Measurements from ENCODE around the gene SPOCK2.
"Not testable (repeated sequence)": the region's sequence is repeated elsewhere in the genome, so short reads cannot be mapped to it uniquely, and the experiment has no call there.

The SPOCK2 gene, protein sequence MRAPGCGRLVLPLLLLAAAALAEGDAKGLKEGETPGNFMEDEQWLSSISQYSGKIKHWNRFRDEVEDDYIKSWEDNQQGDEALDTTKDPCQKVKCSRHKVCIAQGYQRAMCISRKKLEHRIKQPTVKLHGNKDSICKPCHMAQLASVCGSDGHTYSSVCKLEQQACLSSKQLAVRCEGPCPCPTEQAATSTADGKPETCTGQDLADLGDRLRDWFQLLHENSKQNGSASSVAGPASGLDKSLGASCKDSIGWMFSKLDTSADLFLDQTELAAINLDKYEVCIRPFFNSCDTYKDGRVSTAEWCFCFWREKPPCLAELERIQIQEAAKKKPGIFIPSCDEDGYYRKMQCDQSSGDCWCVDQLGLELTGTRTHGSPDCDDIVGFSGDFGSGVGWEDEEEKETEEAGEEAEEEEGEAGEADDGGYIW

DNA sequence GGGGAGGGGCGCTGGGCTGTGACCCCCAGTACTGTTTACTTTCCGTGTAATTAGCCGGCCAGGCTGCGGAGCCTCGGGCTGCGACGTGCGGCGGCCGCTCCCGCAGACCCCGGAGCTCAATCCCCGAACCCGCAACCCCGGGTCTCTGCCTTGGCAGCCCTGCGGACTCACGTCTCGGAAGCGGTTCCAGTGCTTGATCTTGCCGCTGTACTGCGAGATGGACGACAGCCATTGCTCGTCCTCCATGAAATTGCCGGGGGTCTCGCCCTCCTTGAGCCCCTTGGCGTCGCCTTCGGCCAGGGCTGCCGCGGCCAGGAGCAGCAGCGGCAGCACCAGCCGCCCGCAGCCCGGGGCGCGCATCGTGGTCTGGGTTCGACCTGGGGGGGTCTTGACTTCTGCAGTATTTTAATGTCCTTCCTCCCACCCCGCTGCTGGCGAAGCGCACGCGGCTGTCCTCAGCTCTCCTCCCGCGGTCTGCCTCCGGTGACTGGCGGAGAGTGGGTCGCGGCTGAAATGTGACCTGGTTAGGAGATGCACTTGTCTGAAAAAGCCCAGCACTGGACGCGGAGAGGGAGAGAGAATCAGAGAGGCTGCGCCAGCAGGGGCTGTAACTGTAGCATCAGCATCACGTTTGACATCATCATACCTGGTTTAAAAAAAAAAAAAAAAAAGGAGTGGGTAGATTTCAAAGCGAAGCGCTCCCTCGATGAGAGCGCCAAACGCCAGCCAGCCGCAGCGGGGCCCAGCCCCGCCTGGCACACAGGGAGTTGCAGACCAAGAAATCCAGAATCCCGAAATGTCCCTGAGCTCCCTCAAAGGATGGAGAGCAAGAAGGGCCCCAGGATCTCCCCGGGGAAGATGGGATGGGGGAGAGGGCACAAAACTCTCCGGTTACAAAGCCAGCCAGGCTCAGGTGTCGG lies at the start of gene SPOCK2:
TSS of gene SPOCK2 (minus strand) at position 583 of the 920 bp plus-strand sequence. CDS start at position 360, 223 bp downstream.
- Histone ChIP-seq H3K9ac (ENCODE audit: low read length) (peak within 1 kb of the TSS; percentile 34), H3K4me3 (ENCODE audit: low read length) (peak within 1 kb of the TSS; percentile 69), H3K9me3 (ENCODE audit: control insufficient read depth, low read length) (no peaks in the 10 kb centered on the region), H3K27me3 (replicated peaks; ENCODE audit: control insufficient read depth, insufficient read depth, low read length) (peaks cover 29% of the 10 kb centered on the region), H3K4me1 (ENCODE audit: control insufficient read depth, insufficient read depth, low read length) (peaks cover 17% of the 10 kb centered on the region), H3K36me3 (ENCODE audit: control insufficient read depth, insufficient read depth, low read length, severe bottlenecking) (no peaks in the 10 kb centered on the region)
- DNase-seq (ENCODE audit: low read depth): peak; percentile 46

GRCh38 chr10:72137583-72137982 lies 49.2 kb upstream of the SPOCK2 start:
- Histone ChIP-seq H3K36me3 (ENCODE audit: control insufficient read depth, insufficient read depth, low read length, severe bottlenecking) (peaks cover 4% of the 10 kb centered on the region), H3K27me3 (replicated peaks; ENCODE audit: control insufficient read depth, insufficient read depth, low read length) (no peaks in the 10 kb centered on the region), H3K9ac (ENCODE audit: low read length) (no peak overlapping the region), H3K9me3 (ENCODE audit: control insufficient read depth, low read length) (no peaks in the 10 kb centered on the region), H3K4me3 (ENCODE audit: low read length) (no peak overlapping the region), H3K4me1 (ENCODE audit: control insufficient read depth, insufficient read depth, low read length) (peaks cover 4% of the 10 kb centered on the region)
- no peak for DNase-seq (ENCODE audit: low read depth)

GRCh38 chr10:72136225-72136624 lies 47.9 kb upstream of the SPOCK2 start:
- not testable (repeated sequence) for H3K9me3 ChIP-seq (ENCODE audit: control insufficient read depth, low read length); H3K27me3 ChIP-seq (replicated peaks; ENCODE audit: control insufficient read depth, insufficient read depth, low read length)
- peaks cover 11% of the 10 kb centered on the region for H3K36me3 ChIP-seq (ENCODE audit: control insufficient read depth, insufficient read depth, low read length, severe bottlenecking)

DNA sequence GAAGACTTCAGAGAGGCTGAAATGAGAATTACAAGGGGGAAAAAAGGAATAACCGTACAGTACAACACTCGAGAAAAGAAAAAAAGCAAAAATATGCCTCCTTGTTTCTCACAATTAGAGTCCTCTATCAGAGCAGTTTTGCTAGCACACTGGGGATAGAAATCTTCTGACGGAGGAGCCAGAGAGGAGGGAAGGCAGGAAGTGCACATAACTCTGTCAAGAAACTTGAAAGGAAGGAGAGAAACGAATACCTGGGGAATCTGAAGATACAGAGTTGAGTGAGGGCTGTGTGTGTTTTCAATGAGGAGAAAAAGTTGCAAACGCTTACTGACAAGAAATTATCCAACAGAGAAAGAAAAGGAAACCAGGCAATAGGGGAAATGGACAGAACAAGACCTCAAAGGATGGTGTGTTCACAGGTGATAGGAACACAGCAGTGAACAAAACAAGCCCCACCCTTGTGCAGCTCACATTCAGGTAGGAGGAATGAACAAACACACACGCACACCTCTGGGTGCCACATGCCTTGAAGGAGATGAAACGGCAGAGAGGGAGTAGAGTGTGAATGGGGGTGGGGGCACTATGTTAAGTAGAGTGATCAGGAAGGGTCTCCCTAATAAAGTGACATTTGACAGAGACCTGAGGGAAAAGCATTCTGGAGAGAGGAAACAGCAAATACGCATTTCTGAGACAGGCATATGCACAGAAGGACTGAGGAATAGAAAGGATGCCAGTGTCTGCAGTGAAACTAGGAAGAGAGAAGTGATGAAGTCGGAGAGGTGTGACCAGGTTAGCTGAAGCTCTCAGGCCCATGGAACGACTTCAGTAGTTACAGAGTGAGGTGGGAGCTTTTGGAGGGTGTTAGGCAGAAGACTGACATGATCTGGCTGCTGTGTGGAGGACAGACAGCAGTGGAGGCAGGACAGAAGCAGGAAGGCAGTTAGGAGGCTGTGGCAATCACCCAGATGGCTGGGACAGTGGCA lies 46.7 kb upstream of the SPOCK2 start:
- no peak for DNase-seq (ENCODE audit: low read depth)
- Histone ChIP-seq H3K36me3 (ENCODE audit: control insufficient read depth, insufficient read depth, low read length, severe bottlenecking) (peaks cover 11% of the 10 kb centered on the region), H3K9ac (ENCODE audit: low read length) (no peak overlapping the region), H3K4me1 (ENCODE audit: control insufficient read depth, insufficient read depth, low read length) (peaks cover 4% of the 10 kb centered on the region), H3K27me3 (replicated peaks; ENCODE audit: control insufficient read depth, insufficient read depth, low read length) (no peaks in the 10 kb centered on the region), H3K4me3 (ENCODE audit: low read length) (no peak overlapping the region), H3K9me3 (ENCODE audit: control insufficient read depth, low read length) (no peaks in the 10 kb centered on the region)

More at GRCh38 chr10:72136225-72136624, 47.9 kb upstream of the SPOCK2 start:
- not testable (repeated sequence) for H3K9ac ChIP-seq (ENCODE audit: low read length); H3K4me1 ChIP-seq (ENCODE audit: control insufficient read depth, insufficient read depth, low read length); DNase-seq (ENCODE audit: low read depth); H3K4me3 ChIP-seq (ENCODE audit: low read length)

DNA sequence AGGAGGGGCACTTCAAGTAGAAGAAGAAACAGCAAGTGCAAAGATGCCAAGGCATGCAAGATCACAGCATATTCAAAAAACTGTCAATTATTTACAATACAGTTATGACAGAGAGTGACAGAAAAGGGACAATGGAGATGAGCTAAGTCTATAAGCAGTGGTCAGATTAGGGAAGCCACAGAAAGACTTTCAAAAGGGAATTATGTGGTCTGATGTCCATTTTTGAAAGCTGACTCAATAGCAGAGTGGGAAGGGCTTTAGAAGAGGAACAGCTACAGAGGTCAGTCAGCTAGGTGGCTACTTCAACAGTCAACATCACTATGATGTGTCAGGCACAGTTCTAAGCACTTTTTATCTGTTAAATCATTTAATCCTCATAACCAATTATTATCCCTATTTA lies 45.2 kb upstream of the SPOCK2 start:
- no peak overlapping the region for H3K4me3 ChIP-seq (ENCODE audit: low read length)
- H3K9ac ChIP-seq (ENCODE audit: low read length): no peak overlapping the region
- H3K9me3 ChIP-seq (ENCODE audit: control insufficient read depth, low read length): no peaks in the 10 kb centered on the region
- peaks cover 4% of the 10 kb centered on the region for H3K4me1 ChIP-seq (ENCODE audit: control insufficient read depth, insufficient read depth, low read length)
- H3K27me3 ChIP-seq (replicated peaks; ENCODE audit: control insufficient read depth, insufficient read depth, low read length): no peaks in the 10 kb centered on the region
- DNase-seq (ENCODE audit: low read depth): peak; percentile 60
- peaks cover 11% of the 10 kb centered on the region for H3K36me3 ChIP-seq (ENCODE audit: control insufficient read depth, insufficient read depth, low read length, severe bottlenecking)

DNA sequence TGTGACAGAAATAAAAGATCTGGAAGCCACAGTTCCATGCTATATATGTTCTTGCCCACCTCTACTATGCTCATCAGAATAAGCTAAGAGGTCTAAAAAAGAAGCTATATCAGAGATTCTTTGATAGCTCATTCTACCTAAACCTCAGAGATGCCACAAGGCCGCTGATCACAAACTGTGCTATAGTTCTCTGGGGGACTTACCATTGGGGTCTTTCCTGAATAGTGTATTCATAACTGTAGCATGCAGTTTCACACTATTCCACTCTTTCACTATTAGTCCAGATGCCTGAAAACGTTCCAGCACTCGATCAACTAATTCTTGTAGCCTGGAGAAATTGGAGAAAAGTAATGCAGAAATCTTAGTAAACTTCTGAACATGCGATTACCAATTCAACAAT lies 44.5 kb upstream of the SPOCK2 start:
- no peak overlapping the region for H3K4me3 ChIP-seq (ENCODE audit: low read length)
- no peak for DNase-seq (ENCODE audit: low read depth)
- H3K9me3 ChIP-seq (ENCODE audit: control insufficient read depth, low read length): no peaks in the 10 kb centered on the region
- peaks cover 4% of the 10 kb centered on the region for H3K4me1 ChIP-seq (ENCODE audit: control insufficient read depth, insufficient read depth, low read length)
- H3K36me3 ChIP-seq (ENCODE audit: control insufficient read depth, insufficient read depth, low read length, severe bottlenecking): peaks cover 12% of the 10 kb centered on the region
- no peak overlapping the region for H3K9ac ChIP-seq (ENCODE audit: low read length)
- no peaks in the 10 kb centered on the region for H3K27me3 ChIP-seq (replicated peaks; ENCODE audit: control insufficient read depth, insufficient read depth, low read length)

DNA sequence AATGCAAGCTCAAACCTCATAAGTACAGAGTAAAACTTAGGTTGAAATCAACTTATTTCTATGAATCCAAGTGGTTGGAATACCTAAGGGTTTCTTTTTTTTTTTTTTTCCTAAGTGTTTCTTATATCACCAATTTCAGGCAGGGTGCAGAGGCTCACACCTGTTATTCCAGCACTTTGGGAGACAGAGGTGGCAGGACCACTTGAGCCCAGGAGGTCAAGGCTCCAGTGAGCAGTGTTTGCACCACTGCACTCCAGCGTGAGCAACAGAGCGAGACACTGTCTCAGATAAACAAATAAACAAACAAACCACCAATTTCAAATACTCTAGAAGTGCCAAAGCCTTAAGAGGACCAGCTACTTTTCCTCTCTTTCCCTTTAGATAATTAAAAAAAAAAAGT lies 39.2 kb upstream of the SPOCK2 start:
- Histone ChIP-seq H3K36me3 (ENCODE audit: control insufficient read depth, insufficient read depth, low read length, severe bottlenecking) (peaks cover 19% of the 10 kb centered on the region), H3K4me1 (ENCODE audit: control insufficient read depth, insufficient read depth, low read length) (peaks cover 29% of the 10 kb centered on the region), H3K9ac (ENCODE audit: low read length) (no peak overlapping the region), H3K9me3 (ENCODE audit: control insufficient read depth, low read length) (no peaks in the 10 kb centered on the region), H3K27me3 (replicated peaks; ENCODE audit: control insufficient read depth, insufficient read depth, low read length) (no peaks in the 10 kb centered on the region), H3K4me3 (ENCODE audit: low read length) (no peak overlapping the region)
- DNase-seq (ENCODE audit: low read depth): no peak

DNA sequence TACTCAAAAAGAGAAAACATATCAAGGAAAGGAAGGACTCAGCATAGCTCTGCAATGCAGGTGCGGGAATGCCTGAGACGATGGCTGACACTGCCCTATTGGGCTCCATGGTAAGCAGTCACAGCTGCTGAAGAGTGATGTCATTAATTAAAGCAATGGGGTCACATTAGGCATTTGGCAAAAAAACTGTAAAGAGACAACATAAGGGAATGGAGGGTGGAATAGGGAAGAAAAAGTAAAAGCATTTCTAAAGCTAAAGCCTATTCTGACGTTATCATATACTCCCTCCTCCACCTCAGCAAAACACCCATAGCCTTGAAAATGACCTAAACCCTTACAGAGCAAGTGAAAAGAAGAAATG lies 38.5 kb upstream of the SPOCK2 start:
- Histone ChIP-seq H3K27me3 (replicated peaks; ENCODE audit: control insufficient read depth, insufficient read depth, low read length) (no peaks in the 10 kb centered on the region), H3K9me3 (ENCODE audit: control insufficient read depth, low read length) (no peaks in the 10 kb centered on the region), H3K9ac (ENCODE audit: low read length) (no peak overlapping the region), H3K36me3 (ENCODE audit: control insufficient read depth, insufficient read depth, low read length, severe bottlenecking) (peaks cover 12% of the 10 kb centered on the region), H3K4me3 (ENCODE audit: low read length) (no peak overlapping the region), H3K4me1 (ENCODE audit: control insufficient read depth, insufficient read depth, low read length) (peaks cover 29% of the 10 kb centered on the region)
- no peak for DNase-seq (ENCODE audit: low read depth)

GRCh38 chr10:72126184-72126871 lies 38.0 kb upstream of the SPOCK2 start:
- peaks cover 12% of the 10 kb centered on the region for H3K36me3 ChIP-seq (ENCODE audit: control insufficient read depth, insufficient read depth, low read length, severe bottlenecking)
- no peaks in the 10 kb centered on the region for H3K9me3 ChIP-seq (ENCODE audit: control insufficient read depth, low read length)
- H3K4me1 ChIP-seq (ENCODE audit: control insufficient read depth, insufficient read depth, low read length): peaks cover 29% of the 10 kb centered on the region
- peak; percentile 58 for DNase-seq (ENCODE audit: low read depth)
- H3K9ac ChIP-seq (ENCODE audit: low read length): no peak overlapping the region
- H3K27me3 ChIP-seq (replicated peaks; ENCODE audit: control insufficient read depth, insufficient read depth, low read length): no peaks in the 10 kb centered on the region
- no peak overlapping the region for H3K4me3 ChIP-seq (ENCODE audit: low read length)

- no peaks in the 10 kb centered on the region for H3K27me3 ChIP-seq (replicated peaks; ENCODE audit: control insufficient read depth, insufficient read depth, low read length)
- H3K4me3 ChIP-seq (ENCODE audit: low read length): no peak overlapping the region
- peak; percentile 69 for DNase-seq (ENCODE audit: low read depth)
- no peaks in the 10 kb centered on the region for H3K9me3 ChIP-seq (ENCODE audit: control insufficient read depth, low read length)
- peaks cover 29% of the 10 kb centered on the region for H3K4me1 ChIP-seq (ENCODE audit: control insufficient read depth, insufficient read depth, low read length)
- H3K36me3 ChIP-seq (ENCODE audit: control insufficient read depth, insufficient read depth, low read length, severe bottlenecking): peaks cover 12% of the 10 kb centered on the region
- H3K9ac ChIP-seq (ENCODE audit: low read length): peak overlapping the region; percentile 46
Measured at GRCh38 chr10:72124989-72125388, 36.6 kb upstream of the SPOCK2 start.

Data from adipocyte (in vitro differentiated cells).